Activated naive CD4-positive, alpha-beta T cell treated with anti-CD3 and anti-CD28 coated beads, Interleukin-2, amount 50 U/mL, for 24 hours (primary cell): ENCODE data around the gene RNF31.
"Not testable (repeated sequence)": the region's sequence is repeated elsewhere in the genome, so short reads cannot be mapped to it uniquely, and the experiment has no call there.

Experiments used
- H3K27ac Mint-ChIP-seq: one replicate; pipeline ENCODE4 v1.8.0; 2021; ENCODE audit warnings: mild to moderate bottlenecking, mixed read lengths
- H3K27me3 Mint-ChIP-seq: one replicate; pipeline ENCODE4 v1.8.0; 2021; ENCODE audit warnings: mixed read lengths
- H3K36me3 Mint-ChIP-seq: one replicate; pipeline ENCODE4 v1.8.0; 2021; ENCODE audit warnings: mixed read lengths
- H3K4me1 Mint-ChIP-seq: one replicate; pipeline ENCODE4 v1.8.0; 2021; ENCODE audit warnings: mixed read lengths
- H3K4me3 Mint-ChIP-seq: one replicate; pipeline ENCODE4 v1.8.0; 2021; ENCODE audit warnings: mild to moderate bottlenecking, mixed read lengths
- H3K9me3 Mint-ChIP-seq: one replicate; pipeline ENCODE4 v1.8.0; 2021; ENCODE audit warnings: mixed read lengths

Gene RNF31

DNA sequence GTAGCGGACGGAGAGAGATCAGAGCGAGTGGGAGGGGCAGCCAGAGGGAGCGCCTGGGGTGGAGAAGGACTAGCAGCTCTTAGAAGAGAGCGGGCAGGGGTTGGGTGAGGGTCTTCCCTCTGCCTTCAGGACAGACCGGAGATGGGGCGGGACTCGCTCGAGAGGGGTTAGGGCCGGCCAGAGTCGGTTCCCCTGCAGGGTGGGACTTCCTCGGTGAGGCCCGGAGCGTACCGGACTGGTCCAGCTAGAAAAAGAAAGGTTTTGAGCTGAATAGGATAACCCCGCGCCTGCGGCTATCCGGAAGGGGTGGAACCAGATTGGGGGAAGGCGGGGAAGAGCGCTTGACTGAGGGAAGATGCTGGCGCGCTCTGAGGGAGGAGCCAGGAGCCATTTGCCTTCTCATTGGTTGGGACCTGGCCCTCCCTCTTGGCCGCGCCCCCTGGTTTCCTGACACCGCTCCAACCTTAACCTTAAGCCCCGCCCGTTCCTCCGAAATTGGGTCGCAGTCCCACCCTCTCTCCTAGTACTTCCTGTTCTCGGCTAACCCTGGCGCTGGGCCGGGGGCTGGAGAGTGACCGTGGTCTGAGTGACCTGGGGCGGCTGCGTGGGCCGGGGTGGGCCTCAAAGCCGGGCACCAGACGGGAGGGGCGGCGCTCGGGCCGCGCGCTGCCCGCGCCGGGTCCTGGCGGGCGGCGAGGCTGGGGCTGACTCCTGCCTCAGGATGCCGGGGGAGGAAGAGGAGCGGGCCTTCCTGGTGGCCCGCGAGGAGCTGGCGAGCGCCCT, at the start of gene RNF31:
Gene RNF31 (plus strand): TSS at position 521 of the 783 bp plus-strand sequence. CDS start 201 bp downstream, at position 722.
- Mint-ChIP-seq H3K4me1 (peaks cover 61% of the 10 kb centered on the region), H3K9me3 (no peaks in the 10 kb centered on the region), H3K36me3 (peaks cover 12% of the 10 kb centered on the region)

DNA sequence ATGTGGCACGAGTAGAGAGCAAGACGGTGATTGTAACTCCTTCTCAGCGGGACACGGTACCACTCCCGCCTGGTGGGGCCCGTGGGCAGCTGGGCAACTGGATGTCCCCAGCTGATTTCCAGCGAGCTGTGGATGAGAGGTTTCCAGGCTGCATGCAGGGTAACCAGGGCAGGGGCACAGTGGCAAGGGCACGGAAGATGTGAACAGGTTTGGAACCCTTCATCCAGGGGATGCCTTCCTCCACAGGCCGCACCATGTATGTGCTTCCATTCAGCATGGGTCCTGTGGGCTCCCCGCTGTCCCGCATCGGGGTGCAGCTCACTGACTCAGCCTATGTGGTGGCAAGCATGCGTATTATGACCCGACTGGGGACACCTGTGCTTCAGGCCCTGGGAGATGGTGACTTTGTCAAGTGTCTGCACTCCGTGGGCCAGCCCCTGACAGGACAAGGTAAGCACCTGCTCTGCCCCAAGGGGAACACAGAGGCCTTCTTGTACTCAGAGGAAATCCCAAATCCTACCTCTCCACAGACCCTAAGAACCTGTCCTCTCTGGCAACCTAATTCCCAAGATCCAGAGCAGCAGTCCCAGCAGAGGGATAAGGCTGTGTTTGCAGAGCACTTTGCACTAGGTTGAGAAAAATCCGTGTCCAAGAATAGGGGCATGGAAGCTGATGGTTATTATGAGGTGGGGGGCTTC, 48.9 kb upstream of the RNF31 start:
- H3K27me3 Mint-ChIP-seq, result no peaks in the 10 kb centered on the region
- H3K9me3 Mint-ChIP-seq, result no peaks in the 10 kb centered on the region
- peaks cover 21% of the 10 kb centered on the region for H3K4me1 Mint-ChIP-seq
- peak overlapping the region; percentile 41 for H3K27ac Mint-ChIP-seq
- H3K4me3 Mint-ChIP-seq, result no peak overlapping the region
- peaks cover 16% of the 10 kb centered on the region for H3K36me3 Mint-ChIP-seq

More for the DNA sequence above, at the start of gene RNF31:
- Mint-ChIP-seq H3K4me3 (peak within 1 kb of the TSS; percentile 99), H3K27me3 (no peaks in the 10 kb centered on the region), H3K27ac (peak within 1 kb of the TSS; percentile 98)

DNA sequence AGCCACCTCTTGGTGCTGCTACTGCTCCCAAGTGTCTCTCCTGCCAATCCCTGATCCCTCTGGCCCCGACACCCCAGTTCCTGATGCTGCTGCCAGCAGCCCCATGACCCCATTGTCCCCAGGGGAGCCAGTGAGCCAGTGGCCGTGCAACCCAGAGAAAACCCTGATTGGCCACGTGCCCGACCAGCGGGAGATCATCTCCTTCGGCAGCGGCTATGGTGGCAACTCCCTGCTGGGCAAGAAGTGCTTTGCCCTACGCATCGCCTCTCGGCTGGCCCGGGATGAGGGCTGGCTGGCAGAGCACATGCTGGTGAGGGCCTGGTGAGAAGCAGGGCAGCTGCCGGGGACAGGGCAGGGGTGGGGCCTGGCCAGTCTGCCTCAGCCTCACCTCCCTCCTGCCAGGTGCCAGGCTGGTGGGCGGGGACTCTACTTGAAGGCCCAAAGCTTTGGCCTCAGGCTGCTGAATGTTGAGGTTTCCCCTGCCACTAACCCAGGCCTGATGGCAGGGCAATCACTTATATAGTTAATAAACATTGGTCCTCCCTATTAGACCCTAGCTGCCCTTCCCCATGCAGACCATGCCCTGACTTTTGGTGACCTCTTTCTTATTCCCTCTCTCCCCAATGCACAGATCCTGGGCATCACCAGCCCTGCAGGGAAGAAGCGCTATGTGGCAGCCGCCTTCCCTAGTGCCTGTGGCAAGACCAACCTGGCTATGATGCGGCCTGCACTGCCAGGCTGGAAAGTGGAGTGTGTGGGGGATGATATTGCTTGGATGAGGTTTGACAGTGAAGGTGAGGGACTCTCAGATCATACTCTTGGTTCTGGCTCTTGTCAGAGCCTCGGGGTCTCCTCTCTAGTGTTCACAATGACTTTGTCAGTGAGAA, 48.1 kb upstream of the RNF31 start:
- no peaks in the 10 kb centered on the region for H3K9me3 Mint-ChIP-seq
- peak overlapping the region; percentile 65 for H3K27ac Mint-ChIP-seq
- H3K4me3 Mint-ChIP-seq, result no peak overlapping the region
- no peaks in the 10 kb centered on the region for H3K27me3 Mint-ChIP-seq
- peaks cover 21% of the 10 kb centered on the region for H3K36me3 Mint-ChIP-seq
- H3K4me1 Mint-ChIP-seq, result peaks cover 17% of the 10 kb centered on the region

DNA sequence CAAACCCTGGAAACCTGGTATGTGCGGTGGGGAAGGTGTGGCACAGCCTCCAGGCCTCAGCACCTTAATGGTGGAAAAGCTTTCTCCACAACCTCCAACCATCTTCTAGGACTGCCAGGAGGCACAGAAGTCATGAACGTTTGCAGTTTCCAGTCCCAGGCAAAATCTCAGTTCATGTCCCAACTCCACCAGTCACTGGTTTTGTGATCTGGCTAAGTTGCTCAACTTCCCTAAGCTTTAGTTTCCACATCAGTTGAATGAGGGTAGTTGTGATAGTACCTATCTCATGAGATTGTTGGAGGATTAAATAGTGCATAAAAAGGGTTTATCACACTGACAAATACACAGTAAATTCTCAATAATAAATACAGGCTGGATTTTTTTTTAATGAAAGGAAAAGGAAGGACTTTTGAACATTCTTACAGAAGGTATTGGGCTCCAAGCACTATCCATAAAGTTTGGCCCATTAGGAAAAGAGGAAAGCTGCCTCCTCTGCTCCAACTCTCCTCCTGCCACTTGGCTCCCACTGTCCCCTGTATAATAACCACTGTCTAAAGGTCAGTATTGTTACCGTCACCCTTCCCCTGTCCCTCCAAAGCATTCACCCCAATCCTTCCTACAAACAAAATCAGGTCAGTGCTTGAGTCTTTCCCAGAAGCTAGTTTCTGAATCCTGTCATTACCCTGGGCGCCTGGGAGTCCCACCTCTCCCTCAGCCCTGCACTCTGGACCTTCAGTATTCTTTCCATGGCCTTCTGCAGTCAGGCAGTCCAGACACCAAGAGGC, 46.9 kb upstream of the RNF31 start:
- no peaks in the 10 kb centered on the region for H3K27me3 Mint-ChIP-seq
- no peak overlapping the region for H3K4me3 Mint-ChIP-seq
- H3K36me3 Mint-ChIP-seq, result peaks cover 23% of the 10 kb centered on the region
- H3K4me1 Mint-ChIP-seq, result peaks cover 12% of the 10 kb centered on the region
- no peaks in the 10 kb centered on the region for H3K9me3 Mint-ChIP-seq
- H3K27ac Mint-ChIP-seq, result no peak overlapping the region

DNA sequence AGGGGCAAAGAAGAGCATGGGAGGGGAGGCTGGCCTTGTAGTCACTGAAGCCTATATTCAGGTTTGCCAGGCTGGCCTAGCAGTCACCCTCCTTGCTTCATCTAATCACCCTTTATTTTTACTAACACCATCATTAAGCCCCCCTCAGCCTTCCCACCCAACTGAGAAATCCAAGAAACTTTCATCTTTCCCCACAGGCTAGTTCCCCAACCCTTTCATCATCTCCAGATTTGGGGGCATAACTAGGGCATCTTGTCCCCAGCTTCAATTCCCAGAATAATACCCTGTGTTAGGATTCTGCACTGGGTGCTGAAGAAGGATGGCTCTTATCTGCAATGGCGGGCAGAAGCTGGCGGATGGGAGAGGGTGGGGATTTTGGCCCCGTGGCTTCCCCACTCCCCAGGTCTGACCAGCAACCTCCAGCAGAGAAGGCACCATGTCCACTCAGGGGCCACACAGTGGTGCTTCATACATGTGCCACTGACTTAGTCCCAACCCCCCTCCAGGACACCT, 46.3 kb upstream of the RNF31 start:
- Mint-ChIP-seq H3K9me3 (no peaks in the 10 kb centered on the region), H3K36me3 (peaks cover 22% of the 10 kb centered on the region), H3K27me3 (no peaks in the 10 kb centered on the region), H3K4me3 (no peak overlapping the region), H3K27ac (no peak overlapping the region), H3K4me1 (peaks cover 8% of the 10 kb centered on the region)

DNA sequence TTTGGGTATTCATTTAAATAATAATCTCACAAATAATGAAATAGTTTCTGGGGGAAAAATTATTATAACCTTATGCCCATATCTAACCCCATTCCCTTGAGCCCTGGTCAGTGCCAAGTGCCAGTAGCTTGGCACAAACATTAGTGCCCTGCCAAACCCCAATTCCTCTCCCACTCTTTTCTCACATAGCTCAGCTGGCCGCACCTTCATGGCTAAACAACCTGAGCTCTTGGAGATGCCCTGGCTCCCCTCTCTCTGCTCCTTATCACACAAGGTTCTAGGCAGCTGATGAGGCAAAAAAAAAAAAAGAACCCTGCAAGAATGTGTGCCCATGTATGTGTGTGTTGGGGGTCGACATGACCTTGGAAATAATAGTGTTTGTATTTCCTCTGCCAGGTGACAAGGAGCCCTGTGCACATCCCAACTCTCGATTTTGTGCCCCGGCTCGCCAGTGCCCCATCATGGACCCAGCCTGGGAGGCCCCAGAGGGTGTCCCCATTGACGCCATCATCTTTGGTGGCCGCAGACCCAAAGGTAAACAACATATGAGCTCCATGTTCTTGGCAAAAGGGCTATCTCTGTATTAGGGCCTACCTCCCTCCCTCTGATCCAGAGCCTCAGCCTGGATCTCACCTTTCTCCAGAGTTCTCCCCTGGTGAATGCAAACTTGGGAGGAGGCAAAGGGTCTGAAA, 44.8 kb upstream of the RNF31 start:
- H3K27me3 Mint-ChIP-seq, result no peaks in the 10 kb centered on the region
- peaks cover 22% of the 10 kb centered on the region for H3K36me3 Mint-ChIP-seq
- H3K4me3 Mint-ChIP-seq, result no peak overlapping the region
- no peak overlapping the region for H3K27ac Mint-ChIP-seq
- H3K4me1 Mint-ChIP-seq, result peaks cover 1% of the 10 kb centered on the region
- H3K9me3 Mint-ChIP-seq, result no peaks in the 10 kb centered on the region

DNA sequence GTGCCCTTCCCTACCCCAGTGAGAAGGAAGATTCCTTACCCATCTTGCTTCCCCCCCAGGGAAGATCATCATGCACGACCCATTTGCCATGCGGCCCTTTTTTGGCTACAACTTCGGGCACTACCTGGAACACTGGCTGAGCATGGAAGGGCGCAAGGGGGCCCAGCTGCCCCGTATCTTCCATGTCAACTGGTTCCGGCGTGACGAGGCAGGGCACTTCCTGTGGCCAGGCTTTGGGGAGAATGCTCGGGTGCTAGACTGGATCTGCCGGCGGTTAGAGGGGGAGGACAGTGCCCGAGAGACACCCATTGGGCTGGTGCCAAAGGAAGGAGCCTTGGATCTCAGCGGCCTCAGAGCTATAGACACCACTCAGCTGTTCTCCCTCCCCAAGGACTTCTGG, 43.8 kb upstream of the RNF31 start:
- no peaks in the 10 kb centered on the region for H3K27me3 Mint-ChIP-seq
- H3K27ac Mint-ChIP-seq, result no peak overlapping the region
- H3K4me1 Mint-ChIP-seq, result peaks cover 4% of the 10 kb centered on the region
- H3K4me3 Mint-ChIP-seq, result no peak overlapping the region
- H3K36me3 Mint-ChIP-seq, result peaks cover 22% of the 10 kb centered on the region
- no peaks in the 10 kb centered on the region for H3K9me3 Mint-ChIP-seq

DNA sequence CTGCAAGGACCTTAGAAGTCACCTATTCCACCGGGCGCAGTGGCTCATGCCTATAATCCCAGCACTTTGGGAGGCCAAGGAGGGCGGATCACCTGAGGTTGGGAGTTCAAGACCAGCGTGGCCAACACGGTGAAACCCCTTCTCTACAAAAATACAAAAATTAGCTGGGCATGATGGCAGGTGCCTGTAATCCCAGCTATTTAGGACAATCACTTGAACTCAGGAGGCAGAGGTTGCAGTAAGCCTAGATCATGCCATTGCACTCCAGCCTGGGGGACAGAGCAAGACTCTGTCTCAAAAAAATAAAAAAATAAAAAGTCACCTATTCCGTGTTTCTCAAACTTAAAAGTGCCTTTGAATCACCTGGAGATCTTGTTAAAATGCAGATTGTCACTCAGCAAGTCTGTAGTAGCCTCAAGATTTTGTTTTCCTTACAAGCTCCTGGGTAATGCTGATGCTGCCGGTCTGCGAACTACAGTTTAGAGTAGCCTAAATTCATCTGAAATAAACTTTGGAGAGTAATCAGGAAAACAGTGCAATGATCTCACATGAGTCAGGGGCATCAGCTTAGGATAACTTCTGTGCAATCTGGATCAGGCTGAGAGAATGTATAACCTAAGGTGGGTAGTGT, 41.6 kb upstream of the RNF31 start:
- Mint-ChIP-seq H3K36me3 (peaks cover 15% of the 10 kb centered on the region), H3K4me1 (peaks cover 15% of the 10 kb centered on the region)
- H3K27ac Mint-ChIP-seq, H3K9me3 Mint-ChIP-seq, H3K4me3 Mint-ChIP-seq, H3K27me3 Mint-ChIP-seq: not testable (repeated sequence)

DNA sequence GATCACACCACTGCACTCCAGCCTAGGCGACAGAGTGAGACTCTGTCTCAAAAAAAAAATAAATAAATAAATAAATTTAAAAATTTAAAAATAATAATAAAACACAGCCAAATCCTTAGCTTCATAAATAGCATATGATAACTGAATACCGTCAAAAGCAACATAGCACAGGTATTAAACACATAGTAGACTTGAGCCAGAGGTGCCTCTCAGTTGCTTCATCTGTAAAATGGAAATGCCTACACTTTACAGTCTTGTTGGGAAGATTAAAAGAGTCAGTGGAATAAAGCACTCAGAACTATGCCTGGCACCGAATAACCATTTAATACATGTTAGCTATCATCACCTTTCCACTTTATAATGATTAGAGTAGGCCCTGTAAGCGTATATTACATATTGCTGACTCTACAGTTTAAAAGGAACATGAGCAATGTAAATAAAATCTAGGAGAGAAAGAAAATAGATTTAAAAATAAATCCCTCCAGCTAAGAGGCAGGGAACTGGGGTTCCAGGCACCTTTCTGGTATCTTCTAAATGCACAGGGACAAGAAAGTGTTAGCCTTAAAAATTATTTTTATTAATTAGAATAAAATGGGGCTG, 40.5 kb upstream of the RNF31 start:
- Mint-ChIP-seq H3K36me3 (peaks cover 13% of the 10 kb centered on the region), H3K27ac (no peak overlapping the region), H3K4me3 (no peak overlapping the region), H3K27me3 (no peaks in the 10 kb centered on the region), H3K4me1 (peaks cover 16% of the 10 kb centered on the region), H3K9me3 (no peaks in the 10 kb centered on the region)

DNA sequence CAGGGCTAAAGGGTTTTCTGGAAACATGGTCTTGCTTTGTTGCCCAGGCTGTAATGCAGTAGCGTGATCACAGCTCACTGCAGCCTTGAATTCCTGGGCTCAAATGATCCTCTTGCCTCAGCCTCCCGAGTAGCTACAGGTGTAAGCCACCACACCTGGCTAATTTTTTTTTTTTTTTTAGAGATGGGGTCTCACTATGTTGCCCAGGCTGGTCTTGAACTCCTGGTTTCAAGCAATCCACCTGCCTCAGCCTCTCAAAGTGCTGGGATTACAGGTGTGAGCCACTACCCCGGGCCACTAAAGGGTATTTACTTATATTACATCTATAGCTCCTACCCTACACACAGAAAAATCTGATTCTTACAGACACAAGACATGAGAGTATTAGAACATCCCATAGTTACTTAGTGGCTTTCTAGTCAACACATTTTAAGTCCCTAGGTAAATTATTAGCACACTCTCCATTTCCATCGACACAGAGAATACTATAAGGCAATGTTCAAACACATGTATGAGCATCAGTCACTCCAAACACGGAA, 38.9 kb upstream of the RNF31 start:
- Mint-ChIP-seq H3K36me3 (peaks cover 9% of the 10 kb centered on the region), H3K4me1 (peaks cover 16% of the 10 kb centered on the region), H3K27me3 (no peaks in the 10 kb centered on the region), H3K27ac (peak overlapping the region; percentile 93), H3K9me3 (no peaks in the 10 kb centered on the region), H3K4me3 (no peak overlapping the region)

DNA sequence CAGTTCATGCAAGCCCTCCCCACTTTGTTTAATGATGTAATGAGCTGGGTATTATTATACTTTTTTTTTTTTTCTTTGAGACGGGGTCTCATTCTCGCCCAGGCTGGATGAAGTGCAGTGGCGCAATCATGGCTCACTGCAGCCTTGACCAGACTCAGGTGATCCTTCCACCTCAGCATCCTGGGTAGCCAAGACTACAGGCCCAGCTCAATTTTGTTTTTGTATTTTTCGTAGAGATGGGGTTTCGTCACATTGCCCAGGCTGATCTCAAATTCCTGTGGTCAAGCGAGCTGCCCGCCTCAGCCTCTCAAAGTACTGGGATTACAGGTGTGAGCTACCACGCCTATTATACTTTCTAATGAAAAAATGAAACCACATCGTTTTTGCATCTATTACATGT, 37.2 kb upstream of the RNF31 start:
- Mint-ChIP-seq H3K9me3 (no peaks in the 10 kb centered on the region), H3K27ac (no peak overlapping the region), H3K27me3 (no peaks in the 10 kb centered on the region), H3K4me1 (peaks cover 17% of the 10 kb centered on the region), H3K36me3 (no peaks in the 10 kb centered on the region), H3K4me3 (no peak overlapping the region)

DNA sequence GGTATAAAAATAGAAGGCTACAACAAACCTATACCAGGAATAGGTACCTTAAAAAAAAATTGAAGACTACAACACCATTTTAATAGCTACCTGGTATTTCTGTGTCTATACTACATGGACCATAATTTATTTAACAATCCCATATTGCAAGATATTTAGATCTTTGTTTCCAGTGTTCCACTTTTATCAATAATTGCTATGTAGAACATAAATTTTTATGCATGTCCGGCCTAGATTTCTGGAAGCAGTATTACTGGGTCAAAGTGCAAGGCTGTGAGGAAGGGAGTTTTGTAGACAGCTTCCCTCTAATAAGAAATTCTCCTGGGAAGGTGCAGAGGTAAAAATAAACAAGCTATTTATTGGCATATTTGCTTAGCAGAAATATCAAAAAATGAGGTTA, 36.8 kb upstream of the RNF31 start:
- no peaks in the 10 kb centered on the region for H3K36me3 Mint-ChIP-seq
- no peak overlapping the region for H3K4me3 Mint-ChIP-seq
- H3K27me3 Mint-ChIP-seq, result no peaks in the 10 kb centered on the region
- H3K27ac Mint-ChIP-seq, result no peak overlapping the region
- H3K4me1 Mint-ChIP-seq, result peaks cover 22% of the 10 kb centered on the region
- no peaks in the 10 kb centered on the region for H3K9me3 Mint-ChIP-seq

DNA sequence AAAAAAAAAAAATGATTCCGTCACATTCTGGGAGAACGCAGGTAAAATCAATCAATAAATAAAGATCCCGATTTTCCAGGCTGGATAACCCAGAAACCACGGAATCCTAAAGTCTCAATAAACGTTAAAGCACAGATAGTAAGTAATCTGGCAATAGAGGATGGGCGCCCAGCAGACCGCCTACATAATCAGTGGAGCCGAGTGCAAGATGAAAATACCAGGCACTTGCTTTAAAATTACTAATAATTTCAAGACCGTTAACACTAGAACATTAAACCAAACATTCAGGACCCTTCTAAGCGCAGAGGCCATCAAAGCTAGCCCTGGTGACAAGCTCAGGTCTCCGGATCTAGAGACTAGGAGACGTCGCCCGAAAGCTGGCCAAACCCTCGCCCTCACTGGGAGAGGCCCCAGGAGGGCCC, 33.9 kb upstream of the RNF31 start:
- H3K27ac Mint-ChIP-seq, result peak overlapping the region; percentile 99
- no peaks in the 10 kb centered on the region for H3K9me3 Mint-ChIP-seq
- H3K27me3 Mint-ChIP-seq, result no peaks in the 10 kb centered on the region
- peaks cover 2% of the 10 kb centered on the region for H3K36me3 Mint-ChIP-seq
- H3K4me1 Mint-ChIP-seq, result peaks cover 39% of the 10 kb centered on the region
- peak overlapping the region; percentile 97 for H3K4me3 Mint-ChIP-seq
